Myocyte (in vitro differentiated cells): ENCODE results near the gene THBS1. TPM values are rescaled to one million over a fixed set of nuclear protein-coding genes. Genes with fewer than 3 reads are reported as not detected.
A peak's percentile ranks its signal among the peaks of the same experiment; 100 is the strongest.

Experiments
- DNase-seq: peaks from one replicate; pipeline ENCODE4 v3.0.0-alpha.2; 2012; ENCODE audit warnings: low read depth
- polyA plus RNA-seq: library from polyadenylated mRNA; unstranded; fragments of >200 nt; gene quantifications from one replicate; pipeline ENCODE4 v1.2.1, GENCODE V29; 2012; ENCODE audit warnings: missing spikeins
- total RNA-seq: library from RNA; depleted of rRNA; stranded (reverse); fragments of >200 nt; gene quantifications from 2 replicates; pipeline ENCODE4 v1.2.3, GENCODE V29; 2014

Gene THBS1
- total RNA-seq, result 1,149 and 1,987 TPM in 2 replicates
- polyA plus RNA-seq, result 2,462 TPM

DNA sequence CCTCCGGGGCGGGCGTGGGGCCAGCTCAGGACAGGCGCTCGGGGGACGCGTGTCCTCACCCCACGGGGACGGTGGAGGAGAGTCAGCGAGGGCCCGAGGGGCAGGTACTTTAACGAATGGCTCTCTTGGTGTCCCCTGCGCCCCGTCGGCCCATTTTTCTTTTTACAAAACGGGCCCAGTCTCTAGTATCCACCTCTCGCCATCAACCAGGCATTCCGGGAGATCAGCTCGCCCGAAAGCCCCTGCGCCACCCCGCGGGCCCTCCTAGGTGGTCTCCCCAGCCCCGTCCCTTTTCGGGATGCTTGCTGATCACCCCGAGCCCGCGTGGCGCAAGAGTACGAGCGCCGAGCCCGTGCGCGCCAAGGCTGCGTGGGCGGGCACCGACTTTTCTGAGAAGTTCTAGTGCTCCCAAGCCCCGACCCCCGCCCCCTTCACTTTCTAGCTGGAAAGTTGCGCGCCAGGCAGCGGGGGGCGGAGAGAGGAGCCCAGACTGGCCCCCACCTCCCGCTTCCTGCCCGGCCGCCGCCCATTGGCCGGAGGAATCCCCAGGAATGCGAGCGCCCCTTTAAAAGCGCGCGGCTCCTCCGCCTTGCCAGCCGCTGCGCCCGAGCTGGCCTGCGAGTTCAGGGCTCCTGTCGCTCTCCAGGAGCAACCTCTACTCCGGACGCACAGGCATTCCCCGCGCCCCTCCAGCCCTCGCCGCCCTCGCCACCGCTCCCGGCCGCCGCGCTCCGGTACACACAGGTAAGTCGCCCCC lies at the start of gene THBS1:
Gene THBS1 (plus strand): TSS at position 595 of the 757 bp plus-strand sequence. CDS start 779 bp downstream, outside the sequence.
- DNase-seq, result peak; percentile 98

DNA sequence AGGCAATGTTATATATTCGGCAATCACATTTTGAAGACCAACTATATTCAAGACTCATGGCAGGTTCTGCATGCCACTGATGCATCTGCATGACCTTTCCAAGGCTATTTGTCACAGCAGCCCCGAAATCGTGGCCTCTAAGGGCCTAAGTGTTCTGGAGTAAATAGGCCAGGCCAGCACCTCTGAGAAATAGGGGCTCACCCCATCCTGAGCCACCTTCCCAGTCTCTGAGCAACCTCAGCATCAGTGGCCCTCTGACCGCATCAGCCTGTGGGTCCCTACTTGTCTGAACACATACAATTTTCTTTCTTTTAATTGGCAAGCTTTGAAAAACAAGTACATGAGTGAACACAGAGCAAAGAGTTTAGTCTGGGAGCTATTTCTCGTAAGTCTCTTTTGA lies 45.9 kb upstream of the THBS1 start:
- no peak for DNase-seq

DNA sequence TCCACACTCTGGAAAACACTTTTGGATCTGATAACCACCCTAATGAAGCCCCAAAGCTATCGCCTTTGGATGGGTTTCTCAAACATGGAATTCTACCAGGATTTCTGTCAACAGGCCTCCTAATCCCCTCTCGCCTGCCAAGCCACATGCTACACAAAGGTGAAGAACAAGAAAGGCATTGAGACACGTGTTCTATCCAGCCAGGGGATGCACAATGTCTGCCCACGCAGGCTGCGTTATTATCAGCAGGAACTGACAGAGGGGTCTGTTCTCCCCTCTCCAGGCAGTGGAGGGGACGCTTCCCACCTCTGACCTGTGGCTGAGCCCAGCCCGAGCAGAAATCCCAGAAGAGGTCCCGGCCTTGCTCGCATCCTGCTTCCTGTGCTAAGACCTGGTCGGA lies 45.4 kb upstream of the THBS1 start:
- DNase-seq, result no peak

DNA sequence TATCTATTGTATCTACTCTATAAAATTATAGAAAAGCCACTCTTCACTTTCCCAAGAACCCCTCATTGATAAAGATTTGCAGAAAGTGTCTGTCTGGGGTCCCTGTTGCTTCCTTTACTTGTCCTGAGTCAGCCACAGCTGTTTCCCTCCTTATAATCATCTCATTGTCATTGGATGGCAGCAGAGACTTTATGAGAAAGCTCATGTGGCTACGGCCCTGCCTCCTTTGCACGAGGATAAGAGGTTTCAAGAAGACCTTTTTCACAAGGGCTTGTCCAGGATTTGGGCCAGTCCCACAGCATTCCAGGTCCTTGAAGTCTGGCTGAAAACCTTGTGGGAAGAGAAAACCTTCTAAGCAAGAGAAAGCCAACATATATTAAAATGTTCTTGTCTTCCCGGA lies 41.9 kb upstream of the THBS1 start:
- DNase-seq, result peak; percentile 25

DNA sequence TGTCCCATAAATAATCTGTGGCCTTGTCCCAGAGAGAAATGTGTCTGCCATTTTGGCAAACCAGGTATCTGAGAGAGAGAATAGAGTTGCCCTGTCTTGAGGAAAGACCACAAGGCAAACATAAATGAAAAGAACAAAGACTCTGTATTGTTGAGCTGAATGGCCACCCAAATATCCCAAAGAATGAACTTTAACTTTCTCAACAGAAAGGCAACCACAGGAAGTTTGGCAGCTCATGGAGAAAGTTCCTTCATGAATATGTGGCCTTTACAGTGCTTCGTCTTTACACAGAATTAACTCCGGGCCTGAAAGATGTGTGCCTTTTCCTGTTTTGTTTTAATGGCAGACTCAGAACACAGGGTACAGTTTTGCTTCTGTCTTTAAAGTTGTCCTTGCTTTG lies 41.4 kb upstream of the THBS1 start:
- DNase-seq, result no peak

DNA sequence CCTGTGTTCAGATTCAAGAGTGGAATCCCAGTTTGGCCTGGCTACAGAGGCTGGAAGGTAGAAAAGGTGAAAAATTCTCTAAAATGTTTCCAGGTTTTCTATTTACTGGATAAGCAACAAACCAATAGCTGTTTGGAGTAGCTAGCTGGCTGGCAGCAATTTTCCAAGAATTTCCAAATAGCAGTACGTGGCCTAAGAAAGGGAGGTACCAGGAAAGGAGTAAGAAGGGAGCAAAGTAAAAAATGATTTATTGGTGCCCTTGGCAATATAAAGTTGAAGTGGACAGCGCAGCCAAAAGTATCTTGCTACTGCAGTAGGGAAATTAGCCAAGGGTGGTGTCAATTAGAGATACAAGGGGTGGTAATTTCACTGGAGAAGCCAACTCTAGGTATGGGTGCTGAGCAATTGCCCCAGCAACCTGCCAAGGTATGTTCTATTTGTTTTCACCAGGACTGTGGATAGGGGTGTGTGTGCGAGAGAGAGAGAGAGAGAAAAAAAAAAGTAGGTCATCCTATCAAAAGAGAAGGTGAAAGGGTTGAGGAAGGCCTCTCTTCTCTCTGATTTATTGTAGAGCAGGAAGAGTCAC lies 40.8 kb upstream of the THBS1 start:
- no peak for DNase-seq

DNA sequence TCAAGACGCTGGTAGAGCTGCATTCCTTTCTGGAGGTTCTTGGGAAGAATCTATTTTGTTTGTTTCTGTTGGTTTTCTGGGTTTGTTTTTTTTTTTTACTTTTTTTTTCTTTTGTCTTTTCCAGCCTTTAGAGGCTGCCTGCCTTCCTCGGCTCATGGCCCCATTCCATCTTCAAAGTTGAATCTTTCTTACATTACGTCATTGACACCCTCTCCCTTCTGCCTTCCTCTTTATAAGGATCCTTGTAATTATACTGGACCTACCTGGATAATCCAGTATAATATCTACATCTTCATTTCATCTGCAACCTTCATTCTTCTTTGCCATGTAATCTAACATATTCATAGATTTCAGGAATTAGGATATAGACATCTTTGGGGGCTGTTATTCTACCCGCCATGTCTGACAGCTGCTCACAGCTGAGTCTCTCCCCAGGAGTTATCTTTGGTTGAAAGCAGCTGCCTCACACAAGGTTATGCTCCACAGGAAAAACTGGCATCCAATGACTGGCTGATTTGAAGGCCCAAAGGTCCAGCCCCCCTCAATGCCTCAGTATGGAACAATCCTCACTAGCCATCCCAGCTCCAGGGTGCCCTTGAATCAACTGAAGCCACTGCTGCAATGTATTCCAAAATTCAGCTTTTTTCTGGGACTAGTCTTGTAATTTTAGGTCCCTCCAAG lies 38.4 kb upstream of the THBS1 start:
- peak; percentile 72 for DNase-seq

DNA sequence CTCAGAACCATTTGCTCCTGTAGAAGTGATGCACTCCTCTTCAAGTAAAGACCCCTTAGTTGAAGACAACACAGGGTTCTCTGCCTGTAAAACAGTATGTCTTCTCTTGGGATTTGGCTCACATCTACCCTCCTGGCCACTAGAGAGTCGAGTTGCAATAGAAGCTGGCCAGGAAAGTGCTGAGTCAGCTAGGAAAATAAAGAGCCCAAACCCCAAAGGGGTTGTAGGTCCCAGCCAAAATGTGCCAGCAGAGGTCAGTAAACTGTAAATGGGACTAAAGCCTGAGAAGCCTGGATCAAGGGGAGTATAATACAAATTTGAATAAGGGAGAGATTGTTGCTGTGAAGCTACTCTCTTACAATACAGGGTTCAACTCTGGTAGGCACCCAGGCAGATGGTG lies 37.2 kb upstream of the THBS1 start:
- DNase-seq, result peak; percentile 50

DNA sequence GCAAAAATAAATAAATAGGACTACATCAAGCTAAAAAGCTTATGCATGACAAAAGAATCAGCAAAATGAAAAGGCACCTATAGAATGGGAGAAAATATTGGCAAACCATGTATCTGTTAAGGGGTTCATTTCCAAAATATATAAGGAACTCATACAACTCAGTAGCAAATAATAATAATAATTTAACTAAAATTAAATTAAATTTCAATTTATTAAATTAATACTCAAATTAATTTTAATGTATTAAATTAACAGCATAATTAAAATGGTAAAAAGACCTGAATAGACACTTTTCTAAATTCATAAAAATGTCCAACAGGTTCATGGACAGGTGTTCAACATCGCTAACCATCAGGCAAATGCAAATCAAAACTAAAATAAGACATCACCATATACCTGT lies 34.0 kb upstream of the THBS1 start:
- no peak for DNase-seq

DNA sequence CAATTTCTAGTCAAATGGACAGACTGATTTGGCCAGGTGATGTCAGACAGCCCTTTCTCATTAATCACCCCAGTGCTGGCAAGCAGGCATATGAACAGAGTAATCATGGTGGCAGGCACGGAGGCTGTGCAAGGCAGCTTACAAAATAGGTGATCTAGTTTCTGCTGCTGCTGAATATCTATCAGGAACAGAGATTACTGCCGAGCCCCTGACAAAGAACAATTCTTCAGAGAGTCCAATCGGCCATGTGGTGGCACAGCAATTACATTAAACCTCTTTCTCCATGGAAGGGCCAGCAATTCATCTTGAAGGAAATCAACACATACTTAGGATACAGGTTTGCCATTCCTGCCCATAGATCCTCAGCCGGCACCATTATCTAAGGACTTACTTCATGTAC lies 32.3 kb upstream of the THBS1 start:
- DNase-seq, result no peak

DNA sequence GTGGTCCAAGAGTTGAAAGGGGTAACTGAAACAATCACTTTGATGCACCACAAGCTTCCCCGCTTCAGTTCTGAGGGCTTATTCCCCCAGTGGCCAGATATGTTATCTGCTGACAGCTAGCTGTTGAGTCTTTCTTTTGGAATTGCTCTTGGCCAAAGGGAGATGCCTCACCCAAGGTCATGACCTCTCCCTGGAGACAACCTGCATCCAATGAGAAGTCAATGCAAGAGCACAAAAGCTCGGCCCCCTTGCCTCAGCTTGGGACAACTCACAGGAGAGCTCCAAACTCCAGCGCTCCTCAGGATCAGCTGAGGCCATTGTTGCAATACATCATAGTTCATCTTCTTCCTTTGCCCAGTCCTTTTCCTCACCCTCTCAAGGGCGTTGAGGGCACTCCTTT lies 31.0 kb upstream of the THBS1 start:
- no peak for DNase-seq

DNA sequence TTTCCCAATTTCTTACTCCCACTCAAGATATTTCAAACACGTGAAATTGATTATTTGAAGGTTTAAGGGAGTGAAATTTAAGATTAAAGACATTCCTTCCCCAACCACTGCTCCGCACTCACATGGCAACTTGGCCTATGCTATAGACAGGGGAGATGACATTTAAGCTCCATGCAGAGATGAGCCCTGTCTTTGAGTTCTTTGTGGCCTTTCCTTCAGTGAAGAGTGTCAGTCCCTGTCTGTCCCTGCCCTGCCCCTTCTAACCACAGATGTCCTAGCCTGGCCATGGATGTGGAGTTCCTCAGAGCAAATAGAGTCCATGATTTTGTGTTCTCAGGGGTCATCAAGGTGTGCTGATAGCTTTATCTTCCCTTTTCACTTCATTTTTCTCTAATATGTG lies 29.4 kb upstream of the THBS1 start:
- DNase-seq, result no peak

DNA sequence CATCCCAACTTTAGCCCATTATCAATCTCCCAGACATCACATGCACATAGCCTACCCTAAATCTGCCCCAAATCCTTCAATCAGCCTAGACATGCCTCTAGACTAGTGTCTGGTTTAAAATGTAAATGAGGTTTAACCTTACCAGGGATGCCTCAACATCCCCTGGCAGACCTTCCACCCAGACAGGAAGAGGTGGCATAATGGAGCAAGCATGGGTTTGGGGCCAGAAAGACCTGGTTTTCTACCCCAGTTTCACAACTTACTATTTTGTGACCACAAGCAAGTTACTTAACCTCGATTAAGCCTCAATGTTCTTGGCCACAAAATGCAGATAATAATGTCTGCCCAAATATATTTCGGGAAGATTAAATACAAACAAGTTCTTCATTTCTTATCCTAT lies 28.3 kb upstream of the THBS1 start:
- DNase-seq, result no peak

DNA sequence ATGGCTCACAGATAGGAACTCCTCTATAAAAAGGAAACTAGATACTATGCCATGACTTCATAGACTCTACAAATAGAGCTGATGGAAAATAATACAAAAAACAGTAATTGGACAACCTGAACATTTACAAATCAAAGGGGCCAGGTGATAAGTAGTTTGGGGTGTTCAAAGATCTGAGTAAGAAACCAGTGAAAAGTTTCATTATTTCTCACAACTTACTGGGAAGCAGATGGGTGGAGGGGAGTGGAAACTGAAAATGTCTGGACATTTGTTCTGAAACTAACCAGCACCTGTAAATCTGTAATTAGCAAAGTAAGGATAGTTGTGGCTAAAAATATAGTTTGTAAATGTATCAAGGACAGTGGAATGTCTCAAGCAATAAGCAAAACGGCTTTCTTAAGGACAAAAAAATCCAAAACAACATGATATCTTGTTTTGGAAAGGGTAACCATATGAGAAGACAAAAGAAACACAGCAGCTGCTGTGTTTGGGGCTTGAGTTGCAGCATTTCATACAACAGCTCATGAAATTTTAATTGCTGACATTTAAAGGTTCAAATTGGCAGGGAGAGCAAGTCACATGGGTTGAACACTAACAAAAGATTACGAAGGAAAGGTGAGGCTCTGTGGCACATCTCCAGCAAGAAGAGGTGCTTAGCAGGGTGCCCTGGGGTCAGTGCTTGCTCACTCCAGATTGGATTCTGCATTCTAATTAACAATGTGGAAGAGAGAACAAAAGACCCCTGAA lies 26.8 kb upstream of the THBS1 start:
- peak; percentile 29 for DNase-seq

DNA sequence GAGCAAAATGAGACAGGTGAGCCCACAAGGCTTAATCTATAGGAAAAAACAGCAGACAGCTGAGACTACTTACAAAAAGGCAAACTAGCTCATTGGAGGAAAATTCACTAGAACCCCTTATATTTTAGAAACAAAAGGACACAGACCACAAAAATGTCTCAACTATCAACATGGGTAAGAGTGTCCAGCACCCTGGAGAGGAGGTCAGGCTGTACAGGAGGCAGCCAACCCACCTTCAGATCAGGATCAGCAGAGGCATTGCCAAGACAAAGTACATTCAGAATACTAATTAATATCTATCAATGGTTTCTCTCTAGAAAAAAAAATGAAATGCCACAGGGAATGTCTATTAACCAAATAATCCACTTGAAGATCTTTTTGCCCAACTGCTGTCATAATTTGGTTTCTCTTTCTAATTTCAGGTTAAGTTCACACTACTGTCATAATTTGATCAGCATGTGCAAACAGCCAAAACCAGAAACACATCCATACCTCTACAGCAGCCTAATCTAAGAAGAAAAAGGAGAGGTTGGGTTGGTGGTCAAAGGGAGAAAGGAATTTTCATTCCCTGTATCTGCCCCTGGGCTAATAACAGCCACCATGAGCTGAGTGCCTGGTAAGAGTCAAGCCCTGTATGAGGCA lies 26.0 kb upstream of the THBS1 start:
- no peak for DNase-seq

DNA sequence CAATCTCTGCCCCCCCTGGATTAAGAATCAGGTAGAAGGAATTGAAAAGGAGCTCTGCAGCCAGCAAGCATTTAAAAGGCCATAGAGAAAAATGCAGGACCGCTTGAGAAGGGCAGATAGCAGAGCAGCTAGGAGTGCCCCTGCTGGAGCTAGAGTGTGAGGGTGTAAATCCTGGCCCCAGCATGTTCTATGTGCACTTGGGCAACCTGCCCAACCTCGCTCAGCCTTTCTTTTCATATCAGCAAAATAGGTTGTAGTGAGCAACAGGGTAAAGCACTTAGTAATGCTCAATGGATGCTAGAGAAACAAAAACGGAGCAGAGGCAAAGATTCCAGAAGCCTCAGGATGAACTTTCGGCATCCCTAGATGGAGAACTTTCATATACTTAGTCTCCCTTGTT lies 25.0 kb upstream of the THBS1 start:
- no peak for DNase-seq

DNA sequence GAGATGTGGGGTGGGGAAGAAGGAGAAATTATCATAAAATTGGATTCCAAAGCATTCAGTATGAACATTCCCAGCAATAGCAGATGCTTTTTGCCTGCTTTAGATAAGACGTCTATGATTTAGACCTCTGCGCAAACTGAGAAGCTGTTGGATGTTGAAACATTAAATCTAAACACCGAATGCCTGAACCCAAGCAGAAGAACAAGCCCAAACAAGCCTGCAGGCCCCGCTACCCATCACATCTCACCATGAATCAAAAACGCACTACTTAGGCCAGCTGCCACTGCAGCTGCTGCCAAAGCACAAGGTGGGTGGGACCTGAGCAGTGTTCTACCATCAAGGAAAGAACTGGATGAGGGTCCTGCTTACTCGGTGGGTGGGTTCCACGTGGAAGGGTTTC lies 24.4 kb upstream of the THBS1 start:
- no peak for DNase-seq

DNA sequence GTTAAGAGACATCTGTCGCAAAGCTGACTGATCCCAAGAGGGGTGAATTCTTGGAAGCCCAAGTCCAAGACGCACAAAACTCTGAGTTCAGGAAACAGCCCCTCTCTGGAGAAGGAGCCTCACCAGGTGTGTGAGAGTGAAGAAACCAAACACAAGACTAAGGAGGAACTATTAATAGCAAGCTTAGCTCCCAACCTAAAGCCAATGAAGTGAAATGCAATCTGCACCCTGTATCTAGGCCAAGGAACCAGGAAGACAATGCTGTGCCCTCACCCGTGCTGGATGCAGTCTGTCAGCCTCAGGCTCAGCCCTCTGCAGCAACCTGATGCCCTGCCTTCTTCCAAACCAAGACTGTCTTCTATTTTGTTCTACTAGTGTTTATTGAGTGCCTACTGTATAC lies 22.5 kb upstream of the THBS1 start:
- no peak for DNase-seq

DNA sequence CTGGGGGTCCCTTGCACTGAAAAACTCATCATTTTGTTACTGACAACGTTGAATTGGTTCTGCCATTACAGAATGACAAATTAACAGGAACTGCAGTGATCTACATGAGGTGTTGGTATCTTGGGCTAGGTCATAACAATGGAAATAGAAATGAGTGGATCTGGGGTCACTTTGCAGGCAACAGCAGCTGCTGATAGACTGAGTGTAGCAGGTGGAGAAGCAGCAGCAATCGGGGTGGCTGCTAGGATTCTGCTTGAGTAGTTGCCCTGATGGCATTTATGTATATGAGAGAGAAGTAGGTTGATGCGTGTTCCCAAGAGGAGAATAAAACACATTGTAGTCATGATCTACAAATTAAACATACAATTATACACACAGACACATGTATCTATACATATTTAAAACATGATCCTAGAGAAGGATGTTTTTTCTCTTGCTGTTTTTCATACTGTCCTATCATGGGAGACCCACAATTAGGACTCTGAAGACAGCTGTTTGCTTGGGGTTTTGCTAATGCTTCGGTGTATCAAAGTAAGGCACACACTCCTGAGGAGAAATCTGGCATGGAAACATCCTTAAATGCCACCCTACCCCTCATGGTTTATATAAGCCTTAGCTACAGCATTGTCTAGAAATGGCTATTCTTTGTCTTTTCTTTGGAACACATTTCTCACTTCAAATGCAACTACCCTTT lies 15.8 kb upstream of the THBS1 start:
- DNase-seq, result peak; percentile 96

DNA sequence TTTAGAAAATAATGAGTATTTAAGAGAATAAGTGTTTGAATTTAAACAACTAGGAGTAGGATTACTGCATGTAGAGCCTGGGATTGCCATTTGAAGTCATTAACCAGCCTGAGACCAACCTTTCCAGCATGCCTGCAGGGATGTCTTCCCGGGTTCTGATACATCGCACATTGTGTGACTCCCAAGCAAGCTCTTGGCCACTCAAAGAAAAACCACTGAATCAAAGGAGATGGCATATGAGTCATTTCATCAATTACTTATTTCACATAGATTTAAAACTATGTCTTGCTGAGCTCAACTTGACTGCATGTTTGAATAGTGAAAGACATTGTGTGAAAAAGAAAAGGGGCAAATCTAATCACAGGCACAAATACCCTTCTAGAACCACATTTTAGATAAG lies 15.0 kb upstream of the THBS1 start:
- DNase-seq, result peak; percentile 38

DNA sequence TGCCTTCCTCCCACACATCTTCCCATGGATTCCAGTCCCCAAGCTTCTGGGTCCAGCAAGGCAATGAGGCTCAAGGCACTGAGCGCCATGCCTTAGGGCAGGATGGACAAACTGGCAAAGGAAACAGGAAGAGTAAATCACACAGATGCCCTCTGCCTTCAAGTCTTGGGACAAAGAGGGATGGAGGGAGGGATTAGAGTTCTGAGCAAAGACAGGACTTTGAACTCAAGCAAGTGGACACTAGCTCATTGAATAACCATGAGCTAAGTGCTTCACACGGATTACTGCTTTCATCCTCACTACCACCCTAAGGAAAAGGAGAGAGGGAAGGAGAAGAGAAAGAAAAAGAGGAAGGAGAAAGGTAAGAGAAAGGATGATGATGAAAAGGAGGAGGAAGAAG lies 7.6 kb upstream of the THBS1 start:
- DNase-seq, result no peak
